ENCODE data around the gene LBX2. TPM values are rescaled to one million over a fixed set of nuclear protein-coding genes. Genes with fewer than 3 reads are reported as not detected.

The LBX2 gene, protein sequence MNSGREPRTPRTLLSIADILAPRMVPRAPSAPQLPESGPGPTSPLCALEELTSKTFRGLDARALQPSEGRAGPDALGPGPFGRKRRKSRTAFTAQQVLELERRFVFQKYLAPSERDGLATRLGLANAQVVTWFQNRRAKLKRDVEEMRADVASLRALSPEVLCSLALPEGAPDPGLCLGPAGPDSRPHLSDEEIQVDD
- under 1 TPM; 0.36 to 0.39 TPM for total RNA-seq

DNA sequence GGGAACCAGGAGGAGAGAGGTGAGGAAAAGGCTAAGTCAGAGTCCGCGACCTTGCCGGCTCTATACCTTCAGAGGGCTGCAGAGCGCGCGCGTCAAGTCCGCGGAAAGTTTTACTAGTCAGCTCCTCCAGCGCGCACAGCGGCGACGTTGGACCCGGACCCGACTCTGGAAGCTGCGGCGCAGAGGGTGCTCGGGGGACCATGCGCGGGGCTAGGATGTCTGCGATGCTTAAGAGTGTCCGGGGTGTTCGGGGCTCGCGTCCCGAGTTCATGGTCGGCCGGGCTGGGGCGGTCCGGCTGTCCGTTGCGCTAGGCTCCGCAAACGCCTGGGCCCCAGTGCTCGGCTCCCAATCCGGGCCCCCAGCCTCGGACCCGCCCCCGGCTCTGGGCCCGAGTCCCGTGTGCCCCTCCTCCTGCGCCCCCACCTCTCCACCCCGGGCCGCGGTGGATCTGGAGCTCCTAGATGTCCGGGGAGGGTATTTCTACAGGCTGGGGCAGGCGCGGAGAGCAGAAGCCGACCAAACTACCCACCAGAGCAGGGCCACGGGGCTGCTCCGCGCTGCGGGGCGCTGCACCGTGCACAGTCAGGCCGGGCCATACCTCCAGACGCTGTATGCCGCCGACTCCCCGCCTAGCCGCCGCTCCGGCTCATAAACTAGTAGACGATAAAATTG, at the start of gene LBX2:
Gene LBX2, minus strand, starts transcription at position 337 of the 673 bp plus-strand sequence. Its CDS starts 66 bp downstream, at position 271.
- Mint-ChIP-seq H3K27ac (peak within 1 kb of the TSS; percentile 17 to 69), H3K36me3 (peaks cover 6 to 10% of the 10 kb centered on the region in 2 donors), H3K9me3 (no peaks in the 10 kb centered on the region)
- DNase-seq (ENCODE audit: low spot score in 2 of 2) (peak in 1 of 2 donors; percentile 51), ATAC-seq (peak in 1 of 2 donors; percentile 45)

DNA sequence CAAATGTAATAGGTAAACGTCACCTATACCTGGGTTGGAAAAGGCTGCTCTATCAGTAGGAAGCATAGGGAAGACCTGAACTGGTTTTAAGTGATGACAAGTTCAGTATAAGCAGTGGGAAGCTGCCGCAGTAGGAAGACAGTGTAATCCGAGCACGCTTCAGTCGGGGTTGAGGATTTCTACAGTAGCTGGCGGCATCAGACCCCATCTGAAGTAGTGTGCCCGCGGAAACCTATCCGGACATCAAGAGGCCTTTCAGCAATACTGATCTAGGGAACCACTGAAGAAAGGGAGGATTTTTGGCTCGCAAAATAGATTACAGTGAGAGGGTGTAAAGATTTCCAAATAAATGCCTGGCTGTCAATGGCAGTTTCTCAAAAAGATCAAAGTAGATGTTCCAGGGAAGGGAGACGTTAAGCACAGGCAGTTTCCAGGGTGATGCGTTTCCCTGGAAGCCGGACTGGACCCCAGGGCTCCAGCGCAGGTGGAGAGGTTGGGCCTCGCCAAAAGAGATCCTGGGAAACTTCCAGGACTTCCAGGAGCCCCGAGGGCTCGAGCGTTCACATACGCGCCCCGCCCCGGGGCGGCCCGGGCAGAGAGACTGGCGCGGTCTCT, 49.0 kb upstream of the LBX2 start:
- ATAC-seq (no peak), DNase-seq (ENCODE audit: low spot score in 2 of 2) (peak in 1 of 2 donors; percentile 55)
- H3K9me3 Mint-ChIP-seq: no peaks in the 10 kb centered on the region
- peaks cover 0 to 12% of the 10 kb centered on the region in 2 donors for H3K36me3 Mint-ChIP-seq
- H3K27ac Mint-ChIP-seq: no peak overlapping the region

DNA sequence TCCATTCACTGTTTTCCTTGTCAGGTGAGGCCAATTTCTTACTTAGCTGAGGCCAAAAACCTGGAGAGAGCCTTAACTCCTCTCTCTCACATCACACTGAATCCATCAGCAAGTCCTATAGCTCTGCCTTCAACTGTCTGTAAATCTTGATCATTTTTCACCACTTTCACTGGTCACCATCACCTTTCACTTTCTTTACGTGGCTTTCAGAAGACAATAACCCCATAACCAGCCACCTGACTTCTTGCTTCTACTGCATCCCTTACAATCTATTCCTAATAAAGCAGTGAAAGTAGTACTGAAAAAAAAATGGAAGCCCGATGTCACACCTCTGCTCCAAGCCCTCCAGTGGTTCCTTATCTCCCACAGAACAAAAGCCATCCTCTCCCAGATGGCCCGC, 46.6 kb upstream of the LBX2 start:
- DNase-seq (ENCODE audit: low spot score in 2 of 2) (peak in 1 of 2 donors; percentile 33), ATAC-seq (no peak)
- no peak overlapping the region for H3K27ac Mint-ChIP-seq
- no peaks in the 10 kb centered on the region for H3K9me3 Mint-ChIP-seq
- peaks cover 0 to 12% of the 10 kb centered on the region in 2 donors for H3K36me3 Mint-ChIP-seq

DNA sequence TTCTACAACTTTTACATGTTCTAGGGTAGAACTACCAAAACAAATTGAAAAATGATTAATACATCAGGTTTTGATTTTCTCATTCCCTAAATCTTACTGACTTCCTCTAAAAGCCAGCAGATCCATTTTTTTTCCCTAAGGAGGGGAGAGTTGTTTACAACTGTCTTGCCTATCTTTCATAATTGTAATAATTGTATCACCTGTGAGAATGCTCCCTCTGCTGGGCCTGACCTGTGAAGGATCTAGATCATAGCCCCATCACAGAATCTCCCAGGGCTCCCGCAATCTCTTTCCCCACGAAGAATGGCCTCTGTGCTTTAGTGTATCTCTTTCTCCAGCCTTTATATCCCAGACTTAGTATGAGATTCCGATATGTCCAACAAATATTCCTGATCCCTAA, 45.2 kb upstream of the LBX2 start:
- ATAC-seq (no peak), DNase-seq (ENCODE audit: low spot score in 2 of 2) (no peak)
- H3K36me3 Mint-ChIP-seq: peaks cover 0 to 9% of the 10 kb centered on the region in 2 donors
- H3K27ac Mint-ChIP-seq: no peak overlapping the region
- no peaks in the 10 kb centered on the region for H3K9me3 Mint-ChIP-seq

DNA sequence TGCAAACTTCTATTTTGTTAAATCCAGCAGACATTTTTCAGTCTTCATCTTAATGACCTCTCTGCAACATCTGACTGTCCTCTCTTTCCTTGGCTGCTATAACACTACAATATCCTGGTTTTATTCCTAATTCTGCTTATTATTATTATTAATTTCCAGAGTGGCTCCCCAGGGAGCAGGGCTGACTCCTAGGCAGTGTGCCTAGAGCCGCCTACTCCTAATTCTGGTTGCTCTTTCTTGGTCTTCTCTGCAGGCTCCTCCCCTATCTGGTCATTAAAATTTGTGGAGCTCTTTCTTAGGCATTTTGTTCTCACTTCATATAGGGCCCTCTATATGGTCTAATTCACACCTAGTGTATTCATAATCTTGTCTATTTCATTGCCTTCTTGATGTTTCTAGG, 43.6 kb upstream of the LBX2 start:
- DNase-seq (ENCODE audit: low spot score in 2 of 2) (no peak), ATAC-seq (no peak)
- Mint-ChIP-seq H3K27ac (peak overlapping the region in 1 of 2 donors; percentile 23), H3K9me3 (no peaks in the 10 kb centered on the region), H3K36me3 (peaks cover 0 to 1% of the 10 kb centered on the region in 2 donors)

DNA sequence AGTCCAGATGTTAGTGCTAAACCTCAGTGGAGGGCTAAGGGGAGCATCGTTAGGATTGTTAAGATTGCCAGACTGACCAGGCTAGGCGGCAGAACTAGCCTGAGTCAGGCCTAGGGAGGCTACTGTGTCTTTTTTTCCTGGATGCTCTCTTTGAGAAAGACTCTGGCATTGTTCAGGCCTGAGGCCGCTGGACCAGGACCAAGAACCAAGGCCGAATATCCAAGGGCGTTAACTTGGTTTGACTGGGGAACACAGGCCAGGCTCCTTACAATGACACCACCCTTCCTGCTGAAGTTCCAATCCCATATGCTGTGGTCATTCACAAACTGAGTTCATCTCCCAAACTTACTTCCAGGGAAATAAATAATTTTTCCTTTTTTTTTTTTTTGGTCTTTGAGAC, 40.9 kb upstream of the LBX2 start:
- H3K36me3 Mint-ChIP-seq: no peaks in the 10 kb centered on the region

DNA sequence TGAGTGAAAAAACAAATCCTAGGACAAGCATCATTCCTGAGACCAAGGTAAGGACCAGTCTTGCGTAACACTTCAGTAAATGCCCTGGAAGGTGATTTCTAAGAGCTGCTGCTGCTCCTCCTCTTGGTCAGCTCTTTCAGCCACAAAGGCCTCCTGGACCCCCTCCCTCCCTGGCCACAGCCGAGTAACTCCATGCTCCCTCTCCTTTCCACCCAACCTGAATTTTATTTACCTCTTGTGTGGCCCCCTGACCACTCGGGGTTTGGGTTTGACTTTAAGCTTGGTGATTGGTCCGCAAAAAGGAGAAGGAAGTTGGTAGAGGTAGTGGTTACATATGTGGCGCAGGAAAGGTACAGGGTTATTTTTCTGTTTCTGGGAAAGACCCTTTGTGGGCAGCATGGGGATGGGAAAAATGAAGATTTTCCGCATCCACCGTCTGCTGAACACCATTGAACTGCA, 39.5 kb upstream of the LBX2 start:
- DNase-seq (ENCODE audit: low spot score in 2 of 2) (no peak), ATAC-seq (no peak)
- Mint-ChIP-seq H3K27ac (no peak overlapping the region), H3K36me3 (no peaks in the 10 kb centered on the region), H3K9me3 (no peaks in the 10 kb centered on the region)

More for the DNA sequence above, 40.9 kb upstream of the LBX2 start:
- DNase-seq (ENCODE audit: low spot score in 2 of 2) (no peak), ATAC-seq (no peak)
- H3K9me3 Mint-ChIP-seq: no peaks in the 10 kb centered on the region
- no peak overlapping the region for H3K27ac Mint-ChIP-seq

DNA sequence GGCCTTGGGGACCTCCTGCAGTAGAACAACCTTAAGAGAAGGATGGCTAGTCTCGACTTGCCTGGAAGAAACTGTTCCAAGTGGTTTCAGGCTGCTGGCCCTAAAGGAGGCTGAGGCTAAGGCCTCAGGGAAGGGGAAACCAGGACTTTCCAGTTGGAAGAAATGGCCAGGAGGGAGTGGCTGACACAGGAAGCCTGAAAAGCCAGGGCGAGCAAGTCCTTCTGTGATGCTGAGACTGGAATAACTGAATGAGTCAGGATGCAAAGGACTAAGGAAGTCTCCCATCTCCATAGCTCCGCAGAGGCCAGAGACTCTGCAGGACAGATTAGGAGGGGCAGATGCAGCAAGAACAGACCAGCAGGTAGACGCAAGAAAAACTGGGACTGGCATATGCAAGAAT, 37.7 kb upstream of the LBX2 start:
- Mint-ChIP-seq H3K36me3 (peaks cover 0 to 6% of the 10 kb centered on the region in 2 donors), H3K27ac (no peak overlapping the region)
- ATAC-seq: no peak

DNA sequence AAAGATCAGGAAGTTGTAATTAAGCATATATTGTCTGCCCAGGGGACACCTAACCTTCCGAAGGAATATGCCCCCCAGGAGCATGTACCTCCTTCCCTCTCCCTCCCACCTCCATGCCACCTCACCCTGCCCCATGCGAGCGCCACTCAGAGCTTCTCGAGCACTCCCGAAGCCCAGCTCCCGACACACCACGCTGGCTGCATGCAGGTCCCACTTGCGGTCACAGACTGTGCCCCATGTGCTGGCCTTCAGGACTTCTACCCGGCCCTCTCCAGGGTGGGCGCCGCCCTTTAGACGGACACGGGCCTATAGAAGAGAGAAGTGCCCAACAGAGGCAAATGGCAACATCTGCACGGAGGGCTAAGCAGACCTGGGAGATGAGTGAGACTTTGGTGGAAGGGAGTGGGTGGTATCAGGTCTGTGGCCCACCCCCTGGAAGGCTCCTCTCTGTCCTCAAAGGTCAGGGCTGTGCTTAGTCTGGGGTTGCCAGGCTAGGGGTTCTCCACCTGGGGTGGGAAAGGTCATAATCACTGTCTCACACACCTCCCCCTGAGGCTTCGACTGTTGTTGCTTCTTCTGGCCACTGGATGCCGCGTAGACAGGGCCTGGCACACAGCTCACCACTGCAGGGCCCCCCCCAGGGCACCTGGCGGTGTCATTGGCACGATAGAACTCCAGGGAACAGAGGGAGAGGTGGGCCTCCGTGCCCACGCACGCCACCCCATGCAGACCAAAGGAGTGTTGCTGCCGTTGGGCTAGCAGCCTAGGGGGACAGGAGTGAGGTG, 37.0 kb upstream of the LBX2 start:
- H3K27ac Mint-ChIP-seq: no peak overlapping the region
- peak in 1 of 2 donors; percentile 19 for ATAC-seq
- H3K36me3 Mint-ChIP-seq: peaks cover 0 to 10% of the 10 kb centered on the region in 2 donors
- no peaks in the 10 kb centered on the region for H3K9me3 Mint-ChIP-seq
- no peak for DNase-seq (ENCODE audit: low spot score in 2 of 2)

More for the DNA sequence above, 37.7 kb upstream of the LBX2 start:
- no peak for DNase-seq (ENCODE audit: low spot score in 2 of 2)
- no peaks in the 10 kb centered on the region for H3K9me3 Mint-ChIP-seq

DNA sequence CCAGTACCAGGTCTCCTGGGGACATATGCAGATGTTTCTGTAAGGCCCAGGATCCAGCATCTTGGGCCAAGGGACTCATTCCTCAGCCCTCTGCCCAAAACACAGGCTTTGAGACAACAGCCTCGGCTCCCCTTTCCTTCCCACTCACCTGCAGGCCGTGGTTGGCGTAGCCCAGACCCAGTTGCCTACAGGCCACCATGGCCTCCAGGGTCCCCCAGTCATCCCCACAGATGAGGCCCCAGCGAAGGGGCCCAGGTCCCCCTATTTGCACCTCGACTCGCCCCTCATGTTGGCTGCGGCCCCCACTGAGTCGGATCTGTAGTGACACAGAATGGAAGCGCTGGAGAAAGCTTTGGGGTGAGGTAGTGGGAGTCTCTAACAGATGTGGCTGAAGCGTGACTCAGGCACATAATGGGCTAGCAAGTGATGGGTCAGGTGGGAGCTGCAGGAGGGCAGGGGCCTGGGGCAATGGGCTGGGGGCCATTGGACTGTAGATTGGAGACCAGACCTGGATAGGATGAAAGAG, 36.1 kb upstream of the LBX2 start:
- Mint-ChIP-seq H3K36me3 (peaks cover 6 to 14% of the 10 kb centered on the region in 2 donors), H3K9me3 (no peaks in the 10 kb centered on the region), H3K27ac (peak overlapping the region in 1 of 2 donors; percentile 31)
- ATAC-seq (no peak), DNase-seq (ENCODE audit: low spot score in 2 of 2) (no peak)

DNA sequence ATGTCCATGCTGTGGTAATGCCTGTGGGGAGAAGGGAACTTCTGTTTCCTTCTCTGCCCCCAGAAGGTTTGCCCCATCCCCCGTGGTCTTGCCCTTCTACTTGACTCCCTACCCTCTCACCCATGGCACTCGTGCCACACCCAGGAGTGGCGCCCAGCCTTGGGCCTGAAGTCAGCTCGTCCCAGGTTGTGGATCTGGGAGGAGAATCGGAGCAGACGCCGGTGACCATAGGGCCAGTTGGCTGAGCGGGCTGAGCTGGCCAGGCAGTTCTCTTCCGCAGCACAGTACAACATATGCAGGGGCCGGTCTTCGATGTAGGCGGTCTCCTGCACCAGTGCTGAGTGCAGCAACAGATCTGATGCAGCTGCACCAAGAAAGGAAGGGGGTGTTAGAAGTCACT, 35.0 kb upstream of the LBX2 start:
- H3K27ac Mint-ChIP-seq: peak overlapping the region in 1 of 2 donors; percentile 30
- DNase-seq (ENCODE audit: low spot score in 2 of 2) (no peak), ATAC-seq (no peak)
- peaks cover 8 to 20% of the 10 kb centered on the region in 2 donors for H3K36me3 Mint-ChIP-seq
- H3K9me3 Mint-ChIP-seq: no peaks in the 10 kb centered on the region

DNA sequence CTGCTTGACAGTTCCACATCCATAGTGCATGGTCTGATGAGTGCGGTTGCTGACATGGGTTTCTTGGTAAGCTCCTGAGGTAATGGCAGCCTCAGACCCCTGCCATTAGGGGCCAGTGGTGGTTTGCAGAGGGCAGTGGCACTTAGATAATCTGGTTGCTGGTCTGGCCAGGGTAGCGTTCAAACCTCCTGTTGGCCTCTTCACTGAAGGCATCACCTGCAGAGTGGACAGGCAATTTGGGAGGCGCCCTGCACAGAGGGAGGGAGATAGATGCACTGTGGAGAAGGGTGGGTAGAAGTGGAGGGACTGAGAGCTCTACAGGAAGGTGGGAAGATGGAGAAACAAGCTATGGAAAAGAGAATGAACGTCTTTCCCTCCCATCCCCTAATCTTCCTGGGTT, 34.1 kb upstream of the LBX2 start:
- DNase-seq (ENCODE audit: low spot score in 2 of 2): no peak
- ATAC-seq: no peak
- Mint-ChIP-seq H3K27ac (peak overlapping the region in 1 of 2 donors; percentile 11), H3K36me3 (peaks cover 17 to 30% of the 10 kb centered on the region in 2 donors), H3K9me3 (no peaks in the 10 kb centered on the region)

DNA sequence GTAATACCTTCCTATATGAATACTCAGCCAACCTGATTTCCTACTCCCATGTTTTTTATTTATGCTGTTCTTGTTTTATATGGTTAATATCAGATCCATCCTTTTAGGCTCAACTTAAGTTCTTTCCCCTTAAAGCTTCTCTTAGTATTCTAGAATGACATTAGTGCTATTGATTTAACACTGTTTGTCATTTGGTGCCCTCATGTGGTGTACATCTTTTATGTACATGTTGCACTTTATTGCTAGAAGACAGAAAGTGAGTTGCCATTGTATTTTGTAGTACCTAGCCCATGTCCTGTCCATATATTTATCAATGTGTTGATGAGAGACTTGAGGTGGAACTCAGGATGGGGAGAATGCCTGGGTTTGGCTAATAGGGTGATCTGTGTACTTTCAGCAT, 32.8 kb upstream of the LBX2 start:
- ATAC-seq: no peak
- Mint-ChIP-seq H3K9me3 (no peaks in the 10 kb centered on the region), H3K27ac (peak overlapping the region in 1 of 2 donors; percentile 98), H3K36me3 (peaks cover 30 to 39% of the 10 kb centered on the region in 2 donors)
- no peak for DNase-seq (ENCODE audit: low spot score in 2 of 2)

DNA sequence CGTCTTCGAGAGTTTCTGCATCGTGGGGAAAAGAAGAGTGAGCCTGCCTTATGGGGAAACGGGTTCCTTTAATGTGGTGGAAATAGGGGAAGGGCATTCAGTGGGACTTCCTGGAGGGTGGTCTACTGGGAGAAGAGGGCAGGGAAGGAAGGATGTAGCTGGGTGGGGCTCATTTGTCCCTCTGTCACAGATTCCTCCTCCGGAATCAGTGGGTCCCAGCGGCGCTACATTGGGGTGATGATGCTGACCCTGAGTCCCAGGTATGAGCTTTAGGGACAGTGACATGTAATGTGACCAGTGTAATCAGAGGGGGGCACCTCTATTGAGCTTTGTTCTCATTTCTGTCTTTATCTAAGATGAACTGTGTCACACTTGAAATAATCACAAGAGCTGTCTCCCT, 32.3 kb upstream of the LBX2 start:
- DNase-seq (ENCODE audit: low spot score in 2 of 2): no peak
- H3K36me3 Mint-ChIP-seq: peaks cover 35 to 42% of the 10 kb centered on the region in 2 donors
- no peaks in the 10 kb centered on the region for H3K9me3 Mint-ChIP-seq
- ATAC-seq: no peak
- peak overlapping the region; percentile 34 to 98 for H3K27ac Mint-ChIP-seq

DNA sequence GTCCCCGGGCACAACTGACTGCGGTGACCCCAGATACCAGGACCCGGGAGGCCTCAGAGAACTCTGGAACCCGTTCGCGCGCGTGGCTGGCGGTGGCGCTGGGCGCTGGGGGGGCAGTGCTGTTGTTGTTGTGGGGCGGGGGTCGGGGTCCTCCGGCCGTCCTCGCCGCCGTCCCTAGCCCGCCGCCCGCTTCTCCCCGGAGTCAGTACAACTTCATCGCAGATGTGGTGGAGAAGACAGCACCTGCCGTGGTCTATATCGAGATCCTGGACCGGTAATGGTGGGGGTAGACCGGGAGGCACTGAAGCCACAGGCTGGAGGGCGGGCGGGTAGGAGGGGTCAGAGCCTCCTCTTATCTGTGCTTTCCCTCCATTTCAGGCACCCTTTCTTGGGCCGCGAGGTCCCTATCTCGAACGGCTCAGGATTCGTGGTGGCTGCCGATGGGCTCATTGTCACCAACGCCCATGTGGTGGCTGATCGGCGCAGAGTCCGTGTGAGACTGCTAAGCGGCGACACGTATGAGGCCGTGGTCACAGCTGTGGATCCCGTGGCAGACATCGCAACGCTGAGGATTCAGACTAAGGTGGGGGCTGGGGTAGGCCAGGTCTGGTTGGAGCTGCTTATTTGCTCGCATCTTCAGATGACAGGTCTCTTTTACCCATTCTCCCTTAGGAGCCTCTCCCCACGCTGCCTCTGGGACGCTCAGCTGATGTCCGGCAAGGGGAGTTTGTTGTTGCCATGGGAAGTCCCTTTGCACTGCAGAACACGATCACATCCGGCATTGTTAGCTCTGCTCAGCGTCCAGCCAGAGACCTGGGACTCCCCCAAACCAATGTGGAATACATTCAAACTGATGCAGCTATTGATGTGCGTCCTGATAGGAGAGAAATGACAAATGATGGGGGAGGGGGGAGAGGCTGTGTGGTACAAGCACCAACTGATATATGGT, 31.1 kb upstream of the LBX2 start:
- peak; percentile 40 to 87 for DNase-seq (ENCODE audit: low spot score in 2 of 2)
- peak overlapping the region; percentile 6 to 98 for H3K27ac Mint-ChIP-seq
- no peaks in the 10 kb centered on the region for H3K9me3 Mint-ChIP-seq
- ATAC-seq: peak; percentile 23 to 77
- H3K36me3 Mint-ChIP-seq: peaks cover 44 to 48% of the 10 kb centered on the region in 2 donors

All from activated naive CD4-positive, alpha-beta T cell treated with anti-CD3 and anti-CD28 coated beads, Interleukin-2, amount 50 U/mL, for 72 hours (primary cell).